ENCODE data around the gene MEI4.
"Not testable (repeated sequence)": the region's sequence is repeated elsewhere in the genome, so short reads cannot be mapped to it uniquely, and the experiment has no call there.

The MEI4 gene, protein sequence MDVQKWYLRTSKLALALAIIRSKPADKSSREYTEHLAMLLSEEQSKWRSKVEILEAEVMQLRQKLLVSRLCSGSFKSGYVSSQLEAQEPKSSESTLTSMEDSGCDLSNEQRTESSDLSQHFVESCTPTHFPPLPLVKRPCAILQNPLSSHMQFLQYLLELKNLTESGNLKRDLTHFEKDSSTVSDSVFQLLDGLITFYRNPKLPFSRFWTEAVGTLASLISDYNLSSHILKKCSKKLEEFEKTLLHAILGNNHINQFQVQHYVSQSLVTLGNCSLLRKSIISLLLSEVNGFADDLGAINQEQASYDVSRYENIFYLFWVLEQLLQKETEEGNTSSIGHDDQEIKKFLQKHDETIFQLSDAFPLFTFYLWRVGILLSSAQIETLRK

GRCh38 chr6:77652739-77653138 lies at the start of gene MEI4:
TSS of gene MEI4 (plus strand) at chr6:77653039. CDS start at chr6:77690672, 37,633 bp downstream.
- DNase-seq (ENCODE audit: low read depth in 3 of 3) = no peak

DNA sequence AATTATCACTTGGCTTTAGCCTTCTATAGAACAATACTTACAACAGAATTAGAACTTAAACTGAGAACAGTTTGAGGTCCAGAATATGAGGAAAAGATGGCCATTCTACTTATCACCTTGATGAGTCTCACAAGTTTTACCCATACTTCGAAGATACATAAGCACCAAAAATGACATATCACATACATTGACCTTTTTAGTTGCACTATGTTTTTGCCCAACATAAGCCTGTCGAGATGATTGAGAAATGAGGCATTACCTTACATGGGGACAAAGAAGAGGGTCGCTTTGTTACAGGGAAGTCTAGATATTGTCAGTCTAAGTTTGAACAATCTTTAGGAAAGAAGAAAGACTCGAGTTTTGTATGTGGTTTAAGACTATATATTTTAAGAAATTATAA lies 48.4 kb upstream of the MEI4 start:
- DNase-seq (ENCODE audit: low read depth in 3 of 3) = no peak

- DNase-seq (ENCODE audit: low read depth in 3 of 3) = no peak
Measured at GRCh38 chr6:77607004-77607403, 45.8 kb upstream of the MEI4 start.

- DNase-seq (ENCODE audit: low read depth in 3 of 3) = no peak
Measured at GRCh38 chr6:77609106-77609505, 43.7 kb upstream of the MEI4 start.

DNA sequence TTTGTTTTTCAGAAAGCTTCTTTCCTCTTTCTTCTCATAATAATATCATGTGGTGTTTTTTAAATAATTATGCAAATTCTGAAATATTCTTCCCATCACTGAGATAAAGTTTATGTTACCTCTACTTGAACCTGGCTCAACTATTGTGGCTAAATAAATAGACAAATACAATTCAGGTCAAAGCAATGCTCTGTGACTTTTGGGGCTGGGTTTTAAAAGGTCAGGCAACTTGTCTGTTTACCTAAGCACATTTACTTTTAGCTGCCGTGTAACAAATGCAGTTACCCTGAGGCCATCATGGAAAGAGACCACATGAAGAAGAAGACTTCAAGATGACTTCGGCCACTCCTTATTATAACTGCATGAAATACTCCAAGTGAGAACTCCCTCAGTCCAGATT lies 33.7 kb upstream of the MEI4 start:
- no peak for DNase-seq (ENCODE audit: low read depth in 3 of 3)

DNA sequence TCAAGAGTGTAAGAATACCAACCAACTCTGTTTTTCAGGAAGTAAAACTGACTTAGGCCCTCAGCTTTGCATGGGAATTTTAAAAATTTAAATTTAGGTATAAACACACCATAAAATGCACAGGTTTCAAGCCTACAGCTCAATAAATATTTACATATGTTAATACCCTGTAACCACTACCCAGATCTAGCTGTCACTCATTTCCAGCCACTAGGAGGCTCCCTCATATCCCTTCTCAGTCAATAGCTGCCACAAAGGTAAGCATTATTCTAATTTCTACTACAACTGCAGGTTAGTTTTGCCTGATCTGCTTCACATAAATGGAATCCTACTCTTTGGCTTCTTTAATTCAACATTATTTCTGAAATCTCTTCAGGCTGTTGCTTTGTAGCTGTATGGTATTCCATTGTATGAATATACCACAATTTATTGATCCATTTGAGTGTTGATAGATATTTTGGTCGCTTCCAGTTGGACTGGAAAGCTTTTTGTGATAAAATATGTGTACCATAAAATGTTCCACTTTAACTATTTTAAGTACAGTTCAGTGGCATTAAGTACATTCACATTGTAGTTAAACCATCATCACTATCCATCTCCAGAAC lies 32.5 kb upstream of the MEI4 start:
- no peak for DNase-seq (ENCODE audit: low read depth in 3 of 3)

GRCh38 chr6:77624515-77624914 lies 28.3 kb upstream of the MEI4 start:
- no peak for DNase-seq (ENCODE audit: low read depth in 3 of 3)

DNA sequence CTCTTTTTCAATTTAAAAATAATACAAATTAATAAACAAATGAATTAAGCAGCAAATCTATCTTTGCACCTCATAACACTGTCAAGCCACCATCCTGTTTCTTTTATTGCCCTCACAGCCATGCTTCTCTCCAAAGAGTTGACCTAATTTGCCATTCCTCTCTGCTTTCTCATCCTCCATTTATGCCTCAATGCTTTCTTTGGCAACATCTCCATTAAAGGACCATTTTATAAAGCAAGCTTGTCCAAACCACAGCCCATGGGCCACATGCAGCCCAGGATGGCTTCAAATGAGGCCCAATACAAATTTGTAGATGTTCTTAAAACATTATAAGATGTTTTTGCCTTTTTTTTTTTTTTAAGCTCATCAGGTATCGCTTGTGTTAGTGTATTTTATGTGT lies 26.4 kb upstream of the MEI4 start:
- no peak for DNase-seq (ENCODE audit: low read depth in 3 of 3)

DNA sequence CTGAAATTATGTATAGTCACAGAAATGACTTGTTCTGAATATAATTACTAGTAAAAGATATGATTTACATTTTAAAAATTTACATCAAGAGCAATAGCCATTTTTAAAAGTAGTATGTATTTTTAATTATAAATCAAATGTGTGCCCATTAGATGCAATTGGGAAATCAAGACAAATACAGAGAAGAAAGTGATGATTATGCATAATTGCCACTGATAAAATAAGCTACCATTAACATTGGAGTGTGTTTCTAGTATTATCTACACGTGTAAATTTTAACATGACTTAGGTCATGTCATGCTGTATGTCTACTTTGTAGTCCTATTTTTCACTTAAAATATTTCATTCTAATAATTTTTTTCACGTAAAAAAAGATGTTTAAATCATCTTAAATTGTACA lies 22.8 kb upstream of the MEI4 start:
- no peak for DNase-seq (ENCODE audit: low read depth in 3 of 3)

GRCh38 chr6:77633471-77633870 lies 19.4 kb upstream of the MEI4 start:
- no peak for DNase-seq (ENCODE audit: low read depth in 3 of 3)

DNA sequence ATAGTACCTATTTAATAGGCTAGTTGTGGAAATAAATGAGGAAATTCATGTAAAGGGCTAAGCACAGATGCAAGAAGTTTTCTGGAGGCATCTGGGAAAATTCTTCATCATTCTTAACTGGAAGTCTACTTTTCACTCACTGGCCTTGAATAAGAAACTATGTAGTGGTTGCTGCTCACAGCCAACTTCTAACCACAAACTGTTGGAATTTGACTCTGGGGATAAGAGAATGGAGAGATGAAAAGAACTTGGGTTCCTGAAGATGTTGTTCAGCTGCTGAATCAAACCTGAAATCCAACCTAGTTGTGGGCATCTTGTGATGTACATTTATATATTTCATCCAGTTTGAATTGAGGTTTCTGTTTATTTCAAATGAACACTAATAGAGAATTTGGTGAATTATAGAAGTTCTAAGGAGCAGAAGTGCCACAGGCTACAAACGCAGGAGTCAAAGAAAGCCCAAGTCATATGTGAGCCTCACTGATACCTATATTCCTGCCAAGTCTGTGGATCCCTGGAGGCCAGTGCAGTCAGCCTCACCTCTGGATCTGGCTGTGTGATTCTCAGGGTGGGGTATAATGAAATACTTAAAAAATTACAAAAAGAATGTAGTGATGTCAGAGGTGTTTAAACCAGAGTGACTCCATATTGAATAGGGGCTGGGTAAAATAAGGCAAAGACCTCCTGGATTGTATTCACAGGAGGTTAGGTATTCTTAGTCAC lies 18.7 kb upstream of the MEI4 start:
- DNase-seq (ENCODE audit: low read depth in 3 of 3) = no peak

DNA sequence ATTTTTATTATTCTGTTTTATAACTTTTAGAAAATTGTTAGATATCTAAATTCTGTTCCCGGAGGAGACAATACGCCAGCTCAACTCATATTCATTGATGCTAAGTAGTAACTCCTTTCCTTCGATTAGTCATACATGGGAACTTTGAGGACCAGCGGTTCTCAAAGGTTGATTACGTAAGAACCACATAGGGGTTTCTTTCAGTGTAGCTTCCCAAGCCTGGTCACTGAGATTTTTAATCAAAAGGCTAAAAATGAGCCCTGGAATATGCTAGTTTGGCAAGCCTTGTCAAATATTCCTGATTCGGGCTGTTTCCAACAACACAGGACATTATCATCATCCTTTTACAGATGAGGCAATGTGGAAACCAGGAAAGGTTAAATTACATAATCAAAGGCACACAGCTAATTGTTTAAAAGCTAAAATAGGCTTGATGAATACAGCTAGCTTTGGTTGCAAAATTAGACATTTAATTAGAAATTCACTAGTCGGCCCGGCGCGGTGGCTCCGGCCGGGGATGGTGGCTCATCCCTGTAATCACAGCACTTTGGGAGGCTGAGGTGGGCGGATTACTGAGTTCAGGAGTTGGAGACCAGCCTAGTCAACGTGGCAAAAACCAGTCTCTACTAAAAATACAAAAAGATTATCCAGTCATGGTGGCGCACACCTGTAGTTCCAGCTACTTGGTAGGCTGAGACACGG lies 14.6 kb upstream of the MEI4 start:
- DNase-seq (ENCODE audit: low read depth in 3 of 3) = no peak

- no peak for DNase-seq (ENCODE audit: low read depth in 3 of 3)
Measured at GRCh38 chr6:77644102-77644705, 8.6 kb upstream of the MEI4 start.

DNA sequence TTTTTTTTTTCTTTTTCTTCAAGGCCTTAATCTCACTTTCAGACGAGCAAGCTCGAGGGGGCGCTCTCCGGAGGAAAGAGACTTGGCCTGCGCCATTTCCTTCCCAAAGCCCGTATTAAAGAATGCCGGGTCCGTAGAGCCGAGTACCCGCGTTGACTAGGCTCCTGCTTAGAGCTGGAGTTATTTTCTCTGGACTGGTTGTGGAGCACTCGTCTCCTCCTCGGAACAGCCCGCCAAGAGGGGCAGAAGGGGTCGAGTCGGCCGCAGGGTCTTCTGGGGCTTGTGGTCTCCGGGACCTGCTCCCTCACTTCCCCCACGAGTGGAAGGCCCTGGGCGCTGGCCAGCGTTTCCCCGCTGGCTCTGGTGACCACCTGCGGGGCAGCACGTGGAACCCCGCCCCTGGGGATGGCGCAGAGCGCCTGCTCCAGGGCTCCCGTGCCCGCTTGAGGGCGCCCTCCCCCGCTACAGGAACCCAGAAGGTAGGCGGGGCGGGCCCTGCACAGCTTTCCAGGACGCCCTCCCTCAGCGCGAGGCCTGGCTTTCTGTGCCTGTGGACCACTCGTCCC lies 2.7 kb upstream of the MEI4 start:
- DNase-seq (ENCODE audit: low read depth in 3 of 3) = no peak

- DNase-seq (ENCODE audit: low read depth in 3 of 3) = no peak
Measured at GRCh38 chr6:77653816-77654215, 977 bp downstream of the MEI4 start.

DNA sequence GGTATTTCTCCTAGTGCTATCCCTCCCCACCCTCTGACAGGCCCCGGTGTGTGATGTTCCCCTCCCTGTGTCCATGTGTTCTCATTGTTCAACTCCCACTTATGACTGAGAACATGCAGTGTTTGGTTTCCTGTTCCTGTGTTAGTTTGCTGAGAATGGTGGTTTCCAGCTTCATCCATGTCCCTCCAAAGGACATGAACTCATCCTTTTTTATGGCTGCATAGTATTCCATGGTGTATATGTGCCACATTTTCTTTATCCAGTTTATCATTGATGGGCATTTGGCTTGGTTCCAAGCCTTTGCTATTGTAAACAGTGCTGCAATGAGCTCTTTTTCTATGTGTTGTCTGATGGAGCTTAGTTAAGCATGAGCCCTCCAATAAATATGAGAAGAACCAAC lies 2.2 kb downstream of the MEI4 start:
- not testable (repeated sequence) for DNase-seq (ENCODE audit: low read depth in 3 of 3)

GRCh38 chr6:77656999-77657764 lies 4.3 kb downstream of the MEI4 start:
- DNase-seq (ENCODE audit: low read depth in 3 of 3) = no peak

DNA sequence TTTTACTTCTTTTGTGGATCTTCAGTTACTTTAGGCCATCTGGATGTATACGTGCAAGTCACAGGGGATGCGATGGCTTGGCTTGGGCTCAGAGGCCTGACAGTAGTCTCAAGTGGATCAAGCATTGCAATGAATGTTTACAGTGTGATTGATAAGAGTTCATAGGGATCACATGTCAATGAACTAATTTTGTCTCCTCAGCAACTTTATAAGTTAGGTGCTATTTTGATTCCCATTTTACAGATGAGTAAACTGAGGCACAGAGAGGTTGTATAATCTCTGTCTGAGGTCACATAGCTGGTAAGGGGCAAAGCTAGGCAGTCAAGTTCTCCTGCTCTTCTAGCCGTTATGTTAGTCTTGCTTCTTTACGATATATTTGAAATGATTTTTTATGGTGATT lies 13.5 kb downstream of the MEI4 start:
- no peak for DNase-seq (ENCODE audit: low read depth in 3 of 3)

GRCh38 chr6:77666846-77667245 lies 14.0 kb downstream of the MEI4 start:
- DNase-seq (ENCODE audit: low read depth in 3 of 3) = no peak

- no peak for DNase-seq (ENCODE audit: low read depth in 3 of 3)
Measured at GRCh38 chr6:77669913-77670312, 17.1 kb downstream of the MEI4 start.

DNA sequence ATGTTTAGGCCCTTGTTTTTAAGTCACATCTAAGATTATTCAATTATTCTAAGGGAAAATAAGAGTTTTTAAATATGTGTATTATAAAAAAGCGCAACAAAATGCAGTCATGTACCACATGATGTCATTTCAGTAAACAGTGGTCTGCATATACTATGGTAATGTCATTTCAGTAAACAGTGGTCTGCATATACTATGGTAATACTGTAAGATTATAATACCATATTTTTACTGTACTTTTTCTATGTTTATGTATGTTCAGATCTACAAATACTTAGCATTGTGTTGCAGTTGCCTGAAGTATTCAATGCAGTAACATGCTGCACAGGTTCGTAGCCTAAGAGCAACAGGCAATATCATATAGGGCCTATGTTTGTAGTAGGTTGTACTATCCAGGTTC lies 21.4 kb downstream of the MEI4 start:
- DNase-seq (ENCODE audit: low read depth in 3 of 3) = no peak

Data from stimulated activated CD4-positive, alpha-beta T cell treated with anti-CD3 and anti-CD28 coated beads, TNF-alpha, amount 100 ng/mL, for 4 hours (primary cell).